ENCODE results near the gene RNF208.

RNF208 gene

GRCh38 chr9:137175345-137175961, 46.6 kb downstream of the RNF208 start:
- ATAC-seq, result peak in 1 of 2 donors; percentile 12

DNA sequence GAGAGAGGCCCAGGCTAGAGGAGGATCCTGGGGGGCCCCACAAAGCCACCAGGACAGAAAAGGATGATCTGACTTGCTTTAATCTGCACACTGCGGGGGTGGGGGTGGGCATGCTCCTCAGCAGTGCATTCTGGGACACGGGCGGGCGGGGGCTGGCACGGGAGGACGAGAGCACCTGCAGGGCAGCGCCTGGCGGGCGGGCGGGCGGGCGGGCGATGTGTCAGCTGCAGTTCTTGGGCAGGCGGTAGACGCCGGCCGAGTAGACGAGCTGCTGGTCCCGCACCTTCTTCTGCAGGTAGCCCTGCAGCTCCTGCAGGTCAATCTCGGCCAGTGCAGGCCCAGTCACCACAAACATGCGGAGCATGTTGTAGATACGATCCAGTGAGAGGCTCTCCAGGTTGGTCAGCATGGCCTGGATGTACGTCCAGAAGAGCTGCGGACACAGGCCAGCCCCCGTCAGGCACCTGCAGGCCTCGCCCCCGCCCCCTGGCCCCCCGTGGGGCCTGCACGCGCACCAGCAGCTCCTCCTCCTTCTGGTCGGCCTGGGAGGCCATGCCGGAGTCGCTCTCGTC, 47.2 kb downstream of the RNF208 start:
- ATAC-seq, result no peak

GRCh38 chr9:137173796-137174664, 48.0 kb downstream of the RNF208 start:
- no peak for ATAC-seq

- ATAC-seq, result no peak
Measured at GRCh38 chr9:137172901-137173795, 48.9 kb downstream of the RNF208 start.

GRCh38 chr9:137171149-137171900, 50.7 kb downstream of the RNF208 start:
- ATAC-seq, result no peak

DNA sequence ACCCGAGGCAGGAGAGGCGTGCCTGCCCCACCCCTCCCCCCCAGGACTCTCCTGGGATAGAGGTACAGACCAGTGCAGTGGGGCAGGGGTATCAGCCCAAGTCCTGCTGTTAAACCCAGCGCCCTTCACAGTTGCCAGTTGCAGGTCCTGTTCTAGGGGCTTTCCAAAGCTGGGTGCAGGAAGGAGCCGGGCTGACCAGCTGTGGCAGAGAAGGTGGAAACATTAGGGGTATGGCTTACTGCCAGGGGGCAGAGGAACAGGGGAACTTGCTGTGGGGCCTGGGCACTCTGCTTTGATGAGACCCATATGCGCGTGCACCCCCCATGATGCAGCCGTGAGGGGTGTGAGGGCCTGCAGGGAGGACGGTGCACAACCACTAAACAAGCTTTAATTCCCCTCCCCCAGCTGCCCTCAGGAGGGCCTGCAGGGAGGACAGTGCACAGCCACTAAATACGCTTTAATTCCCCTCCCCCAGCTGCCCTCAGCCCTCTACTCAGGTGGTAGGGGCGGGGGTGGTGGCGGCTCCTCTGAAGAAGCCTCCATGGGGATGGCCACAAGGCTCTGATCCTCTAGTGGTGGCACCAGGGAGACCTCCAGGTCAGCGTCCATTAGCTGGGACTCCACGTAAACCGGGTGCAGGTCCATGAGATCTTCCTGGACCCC, 51.4 kb downstream of the RNF208 start:
- ATAC-seq, result no peak

Data from activated CD4-positive, CD25-positive, alpha-beta regulatory T cell treated with anti-CD3 and anti-CD28 coated beads, Interleukin-2, amount 50 U/mL, for 24 hours (primary cell).